Keratinocyte (primary cell): Measurements from ENCODE around the gene PRKAG2. TPM values are rescaled to one million over a fixed set of nuclear protein-coding genes. Genes with fewer than 3 reads are reported as not detected.

Experiments used
- DNase-seq: peaks from one replicate; pipeline ENCODE4 v3.0.0-alpha.2; 2011; ENCODE audit warnings: low read depth, missing footprints, low spot score
- FAIRE-seq: peaks from 2 replicates; lab custom pipeline; 2011; peaks lifted over from hg19 to GRCh38; lab: Jason Lieb, UNC
- H2AFZ ChIP-seq: 2 replicates; pipeline ENCODE4 v1.6.0; 2012; ENCODE audit warnings: low read length, control low read depth, inconsistent platforms; ENCODE audit not compliant: control insufficient read depth
- H3K27ac ChIP-seq: 2 replicates; pipeline ENCODE4 v1.5.1; 2011; ENCODE audit warnings: low read length; ENCODE audit not compliant: control insufficient read depth, insufficient read depth
- H3K27me3 ChIP-seq: 3 replicates; pipeline ENCODE4 v1.6.0; 2011; ENCODE audit warnings: low read length; ENCODE audit not compliant: control insufficient read depth, insufficient read depth; ENCODE audit errors: extremely low read depth
- H3K36me3 ChIP-seq, 2 experiments: 2 replicates in 1 of 2; 3 replicates in 1 of 2; pipeline ENCODE4 v1.5.1; 2011; ENCODE audit warnings: low read length in 2 of 2, mild to moderate bottlenecking in 1 of 2; ENCODE audit not compliant: control insufficient read depth in 2 of 2, insufficient read depth in 2 of 2; ENCODE audit errors: extremely low read depth in 1 of 2
- H3K4me1 ChIP-seq: 3 replicates; pipeline ENCODE4 v1.5.1; 2011; ENCODE audit warnings: low read length; ENCODE audit not compliant: control insufficient read depth, insufficient read depth; ENCODE audit errors: extremely low read depth
- H3K4me2 ChIP-seq: 3 replicates; pipeline ENCODE4 v1.6.0; 2011; ENCODE audit warnings: low read depth, low read length; ENCODE audit not compliant: control insufficient read depth, insufficient read depth; ENCODE audit errors: extremely low read depth
- H3K4me3 ChIP-seq, 3 experiments: fragments of 200-600 bp in 1 of 3; sonication (generic) in 1 of 3; 2 replicates in 2 of 3; 3 replicates in 1 of 3; pipeline ENCODE4 v1.5.1; 2011 to 2016; ENCODE audit warnings: low read length in 3 of 3, mild to moderate bottlenecking in 3 of 3, control low read depth in 2 of 3, inconsistent platforms in 1 of 3, low read depth in 1 of 3, mixed read lengths in 1 of 3, mixed run types in 1 of 3, moderate library complexity in 1 of 3; ENCODE audit not compliant: control insufficient read depth in 2 of 3, insufficient read depth in 2 of 3; ENCODE audit errors: extremely low read depth in 1 of 3
- H3K79me2 ChIP-seq: 2 replicates; pipeline ENCODE4 v1.6.0; 2012; ENCODE audit warnings: low read length; ENCODE audit not compliant: control insufficient read depth, insufficient read depth
- H3K9ac ChIP-seq: 3 replicates; pipeline ENCODE4 v1.6.0; 2011; ENCODE audit warnings: low read length; ENCODE audit not compliant: control insufficient read depth, insufficient read depth; ENCODE audit errors: extremely low read depth
- H3K9me1 ChIP-seq: 3 replicates; pipeline ENCODE4 v1.6.0; 2011; ENCODE audit warnings: low read length; ENCODE audit not compliant: control insufficient read depth, insufficient read depth; ENCODE audit errors: extremely low read depth
- H3K9me3 ChIP-seq: 2 replicates; pipeline ENCODE4 v1.5.1; 2012; ENCODE audit warnings: low read depth, low read length; ENCODE audit not compliant: control insufficient read depth
- H4K20me1 ChIP-seq: 3 replicates; pipeline ENCODE4 v1.6.0; 2011; ENCODE audit warnings: low read length; ENCODE audit not compliant: control insufficient read depth, insufficient read depth; ENCODE audit errors: extremely low read depth
- EZH2 ChIP-seq: IDR thresholded peaks from one replicate; pipeline ENCODE4 v1.6.1; 2012; ENCODE audit warnings: inconsistent platforms, mild to moderate bottlenecking, low read length, moderate library complexity
- dilution Hi-C: fragments of 300-500 bp; cut with MboI; formaldehyde crosslinking; loops from one replicate; pipeline ENCODE4 v1.7.0; 2020; ENCODE audit warnings: low sequenced_read_pairs; ENCODE audit not compliant: extremely low pct_ligation_motif_present
- polyA minus RNA-seq, 3 experiments: library from RNA; depleted of rRNA, polyadenylated mRNA; stranded (reverse); fragments of >200 nt; gene quantifications; 1 replicate in 1 of 3; 2 replicates in 1 of 3; 3 replicates in 1 of 3; pipeline ENCODE4 v1.2.3, GENCODE V29; 2011
- polyA plus RNA-seq, 5 experiments: library from polyadenylated mRNA; depleted of rRNA in 3 of 5; stranded (reverse) in 3 of 5; stranded (forward) in 1 of 5; unstranded in 1 of 5; fragments of >200 nt; gene quantifications; 1 replicate in 1 of 5; 2 replicates in 3 of 5; 3 replicates in 1 of 5; pipeline versions ENCODE4 v1.2.1 to v1.2.3, GENCODE V29; 2011 to 2012; ENCODE audit warnings: missing spikeins in 2 of 5, low read depth in 1 of 5, low replicate concordance in 1 of 5
- TF ChIP-seq, protein P1 (sequence below), 3 experiments: IDR thresholded peaks in 1 of 3; conservative IDR thresholded peaks in 1 of 3; optimal IDR thresholded peaks in 1 of 3; 2 replicates in 2 of 3; 3 replicates in 1 of 3; pipeline versions ENCODE3 to v1.5.1; 2011; ENCODE audit warnings: low read length in 3 of 3, mild to moderate bottlenecking in 3 of 3, moderate library complexity in 2 of 3, control low read depth in 1 of 3, inconsistent platforms in 1 of 3; ENCODE audit not compliant: insufficient read depth in 2 of 3; ENCODE audit errors: extremely low read depth in 1 of 3

The PRKAG2 gene
- polyA plus RNA-seq (28.3 to 40.7 TPM (median 39.5 TPM) in 3 replicates), polyA minus RNA-seq (7.1 to 22.9 TPM (median 11.2 TPM) in 3 replicates)
- 40.0 TPM for polyA plus RNA-seq (2011; ENCODE audit: low read depth)
- 35.3 and 49.9 TPM in 2 replicates for polyA plus RNA-seq (2011; cell fraction: cytosol; rRNA removed)
- polyA plus RNA-seq (2011; cell fraction: nucleus; rRNA removed): 25.8 and 30.8 TPM in 2 replicates
- polyA plus RNA-seq (2012; ENCODE audit: low replicate concordance): 15.7 and 29.4 TPM in 2 replicates
- 20.7 TPM for polyA minus RNA-seq (2011; cell fraction: cytosol; rRNA and poly(A)+ RNA removed)
- 11.4 and 17.1 TPM in 2 replicates for polyA minus RNA-seq (2011; cell fraction: nucleus; rRNA and poly(A)+ RNA removed)

- Histone ChIP-seq H3K27me3 (peaks cover 45% of the 10 kb centered on the region), H3K27ac (no peak within 1 kb of the TSS), H3K9ac (peak within 1 kb of the TSS; percentile 15), H3K4me2 (peak within 1 kb of the TSS; percentile 97), H3K4me3 (peak within 1 kb of the TSS; percentile 42 to 74 (median 72)), H3K36me3 (no peaks in the 10 kb centered on the region), H3K9me1 (no peaks in the 10 kb centered on the region), H3K79me2 (no peaks in the 10 kb centered on the region), H4K20me1 (no peaks in the 10 kb centered on the region), H3K9me3 (no peaks in the 10 kb centered on the region), H3K4me1 (peaks cover 14% of the 10 kb centered on the region), H2AFZ (peak within 1 kb of the TSS; percentile 58)
- dilution Hi-C loops: no loop called here
- FAIRE-seq (no peak), DNase-seq (no peak)
- TF ChIP-seq EZH2: peak; percentile 45
- TF ChIP-seq, protein P1, sequence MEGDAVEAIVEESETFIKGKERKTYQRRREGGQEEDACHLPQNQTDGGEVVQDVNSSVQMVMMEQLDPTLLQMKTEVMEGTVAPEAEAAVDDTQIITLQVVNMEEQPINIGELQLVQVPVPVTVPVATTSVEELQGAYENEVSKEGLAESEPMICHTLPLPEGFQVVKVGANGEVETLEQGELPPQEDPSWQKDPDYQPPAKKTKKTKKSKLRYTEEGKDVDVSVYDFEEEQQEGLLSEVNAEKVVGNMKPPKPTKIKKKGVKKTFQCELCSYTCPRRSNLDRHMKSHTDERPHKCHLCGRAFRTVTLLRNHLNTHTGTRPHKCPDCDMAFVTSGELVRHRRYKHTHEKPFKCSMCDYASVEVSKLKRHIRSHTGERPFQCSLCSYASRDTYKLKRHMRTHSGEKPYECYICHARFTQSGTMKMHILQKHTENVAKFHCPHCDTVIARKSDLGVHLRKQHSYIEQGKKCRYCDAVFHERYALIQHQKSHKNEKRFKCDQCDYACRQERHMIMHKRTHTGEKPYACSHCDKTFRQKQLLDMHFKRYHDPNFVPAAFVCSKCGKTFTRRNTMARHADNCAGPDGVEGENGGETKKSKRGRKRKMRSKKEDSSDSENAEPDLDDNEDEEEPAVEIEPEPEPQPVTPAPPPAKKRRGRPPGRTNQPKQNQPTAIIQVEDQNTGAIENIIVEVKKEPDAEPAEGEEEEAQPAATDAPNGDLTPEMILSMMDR (optimal IDR thresholded peaks at IDR 0.05 in 1 of 3, IDR thresholded peaks at IDR 0.05 in 1 of 3, conservative IDR thresholded peaks at IDR 0.05 in 1 of 3; ENCODE audit: extremely low read depth in 1 of 3, insufficient read depth in 2 of 3, low read length in 3 of 3): no peak
These were observed at the start of gene PRKAG2 for GRCh38 chr7:151876899-151877777. PRKAG2 (minus strand) TSS chr7:151877115; CDS start chr7:151876620, 495 bp downstream.

GRCh38 chr7:151926336-151926712 lies 49.4 kb upstream of the PRKAG2 start:
- no peak for FAIRE-seq
- dilution Hi-C loops: no loop called here
- H3K4me2 ChIP-seq: no peak overlapping the region
- no peak for DNase-seq
- no peaks in the 10 kb centered on the region for H3K79me2 ChIP-seq
- H4K20me1 ChIP-seq: no peaks in the 10 kb centered on the region
- no peaks in the 10 kb centered on the region for H3K36me3 ChIP-seq
- no peaks in the 10 kb centered on the region for H3K9me3 ChIP-seq
- no peak overlapping the region for H3K4me3 ChIP-seq
- no peaks in the 10 kb centered on the region for H3K4me1 ChIP-seq
- no peak overlapping the region for H2AFZ ChIP-seq
- TF ChIP-seq, protein P1 (optimal IDR thresholded peaks at IDR 0.05 in 1 of 3, IDR thresholded peaks at IDR 0.05 in 1 of 3, conservative IDR thresholded peaks at IDR 0.05 in 1 of 3; ENCODE audit: extremely low read depth in 1 of 3, insufficient read depth in 2 of 3, low read length in 3 of 3): no peak
- no peak for TF ChIP-seq EZH2
- no peaks in the 10 kb centered on the region for H3K9me1 ChIP-seq
- no peak overlapping the region for H3K27ac ChIP-seq
- H3K27me3 ChIP-seq: peaks cover 6% of the 10 kb centered on the region
- H3K9ac ChIP-seq: no peak overlapping the region
